ENCODE results near the gene TICRR. TPM values are rescaled to one million over a fixed set of nuclear protein-coding genes. Genes with fewer than 3 reads are reported as not detected.

The TICRR gene
- total RNA-seq, 6 donors from 2014 or later = 0.20 to 1.0 (median 0.58) TPM

DNA sequence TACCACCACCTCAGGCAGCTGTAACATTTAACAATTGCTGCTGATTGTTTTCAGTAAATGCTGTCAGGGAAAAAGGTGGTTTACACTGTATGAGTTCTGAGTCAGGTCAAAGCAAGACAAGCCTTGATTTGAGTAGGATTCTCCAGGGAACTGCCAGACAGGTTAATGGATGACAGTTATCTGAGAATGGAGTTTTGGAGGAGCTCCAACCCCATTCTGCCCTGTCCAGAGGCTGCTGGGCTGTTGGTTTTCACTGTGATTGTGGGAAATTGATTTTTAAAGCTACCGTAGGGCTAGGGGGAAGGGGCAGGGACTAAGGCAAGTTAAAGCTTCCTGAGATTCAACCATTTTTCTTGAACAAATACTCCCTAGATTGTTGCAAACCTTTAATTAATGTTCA lies 39.9 kb downstream of the TICRR start:
- no peak overlapping the region for H3K27ac ChIP-seq
- H3K27me3 ChIP-seq = no peaks in the 10 kb centered on the region
- no peaks in the 10 kb centered on the region for H3K36me3 ChIP-seq
- H3K4me1 ChIP-seq = no peaks in the 10 kb centered on the region
- ATAC-seq (ENCODE audit: low FRiP score in 2 of 2) = no peak
- H3K9me3 ChIP-seq = peaks cover 0 to 8% (median 6%) of the 10 kb centered on the region in 4 donors
- no peak for DNase-seq
- TF ChIP-seq, protein P1, sequence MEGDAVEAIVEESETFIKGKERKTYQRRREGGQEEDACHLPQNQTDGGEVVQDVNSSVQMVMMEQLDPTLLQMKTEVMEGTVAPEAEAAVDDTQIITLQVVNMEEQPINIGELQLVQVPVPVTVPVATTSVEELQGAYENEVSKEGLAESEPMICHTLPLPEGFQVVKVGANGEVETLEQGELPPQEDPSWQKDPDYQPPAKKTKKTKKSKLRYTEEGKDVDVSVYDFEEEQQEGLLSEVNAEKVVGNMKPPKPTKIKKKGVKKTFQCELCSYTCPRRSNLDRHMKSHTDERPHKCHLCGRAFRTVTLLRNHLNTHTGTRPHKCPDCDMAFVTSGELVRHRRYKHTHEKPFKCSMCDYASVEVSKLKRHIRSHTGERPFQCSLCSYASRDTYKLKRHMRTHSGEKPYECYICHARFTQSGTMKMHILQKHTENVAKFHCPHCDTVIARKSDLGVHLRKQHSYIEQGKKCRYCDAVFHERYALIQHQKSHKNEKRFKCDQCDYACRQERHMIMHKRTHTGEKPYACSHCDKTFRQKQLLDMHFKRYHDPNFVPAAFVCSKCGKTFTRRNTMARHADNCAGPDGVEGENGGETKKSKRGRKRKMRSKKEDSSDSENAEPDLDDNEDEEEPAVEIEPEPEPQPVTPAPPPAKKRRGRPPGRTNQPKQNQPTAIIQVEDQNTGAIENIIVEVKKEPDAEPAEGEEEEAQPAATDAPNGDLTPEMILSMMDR (IDR thresholded peaks at IDR 0.05) = no peak
- no peak for TF ChIP-seq POLR2A (IDR thresholded peaks at IDR 0.05)
- no peak for TF ChIP-seq EP300 (IDR thresholded peaks at IDR 0.05)
- TF ChIP-seq POLR2AphosphoS5 (IDR thresholded peaks at IDR 0.05) = no peak
- 95 to 100% methylated on average over 1 of the region's 1 CpG for WGBS, 2 donors
- no peak overlapping the region for H3K4me3 ChIP-seq

GRCh38 chr15:89616228-89616627 lies 41.0 kb downstream of the TICRR start:
- Histone ChIP-seq H3K27me3 (no peaks in the 10 kb centered on the region), H3K36me3 (no peaks in the 10 kb centered on the region), H3K27ac (no peak overlapping the region), H3K4me3 (no peak overlapping the region), H3K9me3 (peaks cover 0 to 8% (median 6%) of the 10 kb centered on the region in 4 donors), H3K4me1 (no peaks in the 10 kb centered on the region)
- no peak for ATAC-seq (ENCODE audit: low FRiP score in 2 of 2)
- TF ChIP-seq EP300 (IDR thresholded peaks at IDR 0.05) = no peak
- no peak for TF ChIP-seq POLR2A (IDR thresholded peaks at IDR 0.05)
- TF ChIP-seq, protein P1 (IDR thresholded peaks at IDR 0.05) = no peak
- no peak for TF ChIP-seq POLR2AphosphoS5 (IDR thresholded peaks at IDR 0.05)
- WGBS, 2 donors = 93 to 97% methylated on average over 4 of the region's 4 CpGs
- DNase-seq = no peak

GRCh38 chr15:89621547-89621946 lies 46.3 kb downstream of the TICRR start:
- ATAC-seq (ENCODE audit: low FRiP score in 2 of 2) (no peak), DNase-seq (no peak)
- no peak overlapping the region for H3K27ac ChIP-seq
- TF ChIP-seq EP300 (IDR thresholded peaks at IDR 0.05) = no peak
- TF ChIP-seq POLR2AphosphoS5 (IDR thresholded peaks at IDR 0.05) = no peak
- no peak for TF ChIP-seq POLR2A (IDR thresholded peaks at IDR 0.05)
- TF ChIP-seq, protein P1 (IDR thresholded peaks at IDR 0.05) = no peak
- no peak overlapping the region for H3K4me3 ChIP-seq
- H3K27me3 ChIP-seq = no peaks in the 10 kb centered on the region
- no peaks in the 10 kb centered on the region for H3K9me3 ChIP-seq
- no peaks in the 10 kb centered on the region for H3K4me1 ChIP-seq
- whole genome bisulfite sequencing, 2 donors = 82 to 83% methylated on average over 4 of the region's 4 CpGs
- peaks cover 0 to 6% (median 0%) of the 10 kb centered on the region in 4 donors for H3K36me3 ChIP-seq

GRCh38 chr15:89623165-89623564 lies 47.9 kb downstream of the TICRR start:
- no peak for DNase-seq
- no peaks in the 10 kb centered on the region for H3K27me3 ChIP-seq
- no peak overlapping the region for H3K4me3 ChIP-seq
- 81 to 91% methylated on average over 1 of the region's 1 CpG for WGBS, 2 donors
- H3K36me3 ChIP-seq = peaks cover 0 to 6% (median 2%) of the 10 kb centered on the region in 4 donors
- TF ChIP-seq EP300 (IDR thresholded peaks at IDR 0.05) (no peak), POLR2AphosphoS5 (IDR thresholded peaks at IDR 0.05) (no peak), POLR2A (IDR thresholded peaks at IDR 0.05) (no peak)
- TF ChIP-seq, protein P1 (IDR thresholded peaks at IDR 0.05) = no peak
- ATAC-seq (ENCODE audit: low FRiP score in 2 of 2) = no peak
- H3K9me3 ChIP-seq = no peaks in the 10 kb centered on the region
- no peaks in the 10 kb centered on the region for H3K4me1 ChIP-seq
- no peak overlapping the region for H3K27ac ChIP-seq

DNA sequence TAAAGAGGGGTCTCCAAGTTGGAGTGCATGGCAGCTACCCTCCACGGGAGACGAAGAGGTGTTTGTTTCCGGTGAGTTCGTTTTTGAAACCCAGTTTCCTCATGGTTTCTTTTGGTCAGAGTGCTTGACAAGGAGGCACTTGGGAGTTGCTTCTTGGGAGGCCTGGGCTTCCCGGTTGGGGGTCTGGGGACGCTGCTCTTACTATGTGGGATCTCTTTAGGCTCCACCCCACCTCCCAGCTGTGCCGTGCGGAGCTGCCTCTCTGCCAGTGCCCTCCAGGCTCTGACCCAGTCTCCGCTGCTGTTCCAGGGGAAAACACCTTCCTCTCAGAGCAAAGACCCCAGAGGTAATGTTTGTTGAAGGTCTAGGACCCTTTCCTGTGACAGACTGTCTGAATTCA lies 50.4 kb downstream of the TICRR start:
- Histone ChIP-seq H3K36me3 (peaks cover 0 to 12% (median 7%) of the 10 kb centered on the region in 4 donors), H3K27me3 (no peaks in the 10 kb centered on the region), H3K4me3 (no peak overlapping the region), H3K4me1 (no peaks in the 10 kb centered on the region), H3K9me3 (no peaks in the 10 kb centered on the region), H3K27ac (no peak overlapping the region)
- ATAC-seq (ENCODE audit: low FRiP score in 2 of 2) = no peak
- TF ChIP-seq POLR2A (IDR thresholded peaks at IDR 0.05) (no peak), EP300 (IDR thresholded peaks at IDR 0.05) (no peak), POLR2AphosphoS5 (IDR thresholded peaks at IDR 0.05) (no peak)
- TF ChIP-seq, protein P1 (IDR thresholded peaks at IDR 0.05) = no peak
- 94 to 95% methylated on average over 5 to 9 of the region's 9 CpGs for WGBS, 2 donors
- peak in 1 of 2 donors; percentile 27 for DNase-seq

Measured in upper lobe of left lung (tissue), 6 donors.